ENCODE measurements around the gene ORM2.
"Not testable (repeated sequence)": the region's sequence is repeated elsewhere in the genome, so short reads cannot be mapped to it uniquely, and the experiment has no call there.

The ORM2 gene

GRCh38 chr9:114329625-114330022, at the start of gene ORM2:
TSS of gene ORM2 (plus strand) at chr9:114329869. CDS start at chr9:114329905, 36 bp downstream.
- DNase-seq (ENCODE audit: low read depth in 2 of 2), result not testable (repeated sequence)

- DNase-seq (ENCODE audit: low read depth in 2 of 2), result no peak
Measured at GRCh38 chr9:114280636-114281472, 48.8 kb upstream of the ORM2 start.

DNA sequence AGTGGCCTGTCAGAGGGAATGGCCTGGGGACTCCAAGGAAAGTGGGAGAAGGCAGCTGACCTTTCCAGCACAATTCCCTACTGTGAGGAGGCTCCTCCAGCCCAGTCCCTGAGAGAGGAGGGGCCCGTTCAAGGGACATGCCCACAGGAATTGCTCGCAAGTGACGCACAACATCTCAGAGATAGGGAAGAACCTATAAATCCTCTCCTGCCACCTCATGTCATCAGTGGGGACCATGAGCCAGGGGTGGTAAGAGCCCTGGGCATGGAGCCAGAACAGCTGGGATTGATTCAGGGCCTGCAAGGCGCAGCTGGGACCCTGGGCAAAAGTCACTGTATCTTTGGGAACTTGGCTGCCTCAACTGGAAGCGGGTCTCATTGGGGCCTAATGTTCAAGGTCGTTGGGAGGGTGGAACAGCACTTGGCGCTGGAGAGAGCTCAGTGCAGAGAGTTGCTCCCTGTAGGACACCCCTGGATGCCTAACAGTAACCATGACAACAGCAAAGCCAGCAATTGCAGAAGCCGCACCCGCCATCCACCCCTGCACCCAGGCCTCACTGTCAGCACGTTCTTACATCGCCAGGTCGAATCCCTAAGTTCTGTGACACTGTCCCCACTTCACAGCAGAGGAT, 48.1 kb upstream of the ORM2 start:
- no peak for DNase-seq (ENCODE audit: low read depth in 2 of 2)

- DNase-seq (ENCODE audit: low read depth in 2 of 2), result no peak
Measured at GRCh38 chr9:114282104-114282485, 47.6 kb upstream of the ORM2 start.

DNA sequence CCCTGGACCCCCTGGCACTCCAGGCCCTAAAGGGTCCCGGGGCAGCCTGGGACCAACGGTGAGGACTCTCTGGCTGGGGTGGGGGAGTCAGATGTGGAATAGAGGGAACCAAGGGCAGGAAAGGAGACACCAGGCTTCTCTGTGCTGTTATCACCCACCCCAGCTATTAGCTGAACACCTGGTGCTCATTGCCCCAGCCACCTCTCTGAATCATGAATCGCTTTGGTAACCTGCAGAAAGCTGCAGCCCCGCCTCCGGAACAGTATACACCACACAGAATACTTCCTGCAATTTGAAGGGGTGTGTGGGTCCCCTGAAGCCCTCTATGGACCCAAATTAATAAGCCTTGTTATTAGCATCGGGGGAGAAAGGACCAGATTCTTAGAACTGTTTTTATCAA, 47.2 kb upstream of the ORM2 start:
- DNase-seq (ENCODE audit: low read depth in 2 of 2), result no peak

DNA sequence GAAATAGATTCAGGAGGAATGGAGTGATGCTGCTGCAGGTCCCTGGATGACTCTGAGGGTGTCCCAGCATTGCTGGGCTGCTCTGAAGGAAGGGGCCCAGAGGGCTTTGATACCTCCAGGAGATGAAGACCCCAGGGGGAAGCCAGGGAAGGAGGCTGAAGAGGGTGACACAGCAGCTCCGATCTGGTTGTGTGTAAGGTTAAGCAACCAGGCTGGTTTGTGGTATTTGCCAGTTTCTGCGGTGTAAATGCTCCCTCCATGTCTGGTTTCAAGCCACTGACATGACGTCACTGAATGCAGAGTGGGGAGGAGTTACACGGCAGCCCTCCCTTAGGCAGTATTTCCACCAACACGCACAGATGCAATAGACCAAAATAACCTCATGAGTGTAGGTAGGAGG, 46.7 kb upstream of the ORM2 start:
- no peak for DNase-seq (ENCODE audit: low read depth in 2 of 2)

DNA sequence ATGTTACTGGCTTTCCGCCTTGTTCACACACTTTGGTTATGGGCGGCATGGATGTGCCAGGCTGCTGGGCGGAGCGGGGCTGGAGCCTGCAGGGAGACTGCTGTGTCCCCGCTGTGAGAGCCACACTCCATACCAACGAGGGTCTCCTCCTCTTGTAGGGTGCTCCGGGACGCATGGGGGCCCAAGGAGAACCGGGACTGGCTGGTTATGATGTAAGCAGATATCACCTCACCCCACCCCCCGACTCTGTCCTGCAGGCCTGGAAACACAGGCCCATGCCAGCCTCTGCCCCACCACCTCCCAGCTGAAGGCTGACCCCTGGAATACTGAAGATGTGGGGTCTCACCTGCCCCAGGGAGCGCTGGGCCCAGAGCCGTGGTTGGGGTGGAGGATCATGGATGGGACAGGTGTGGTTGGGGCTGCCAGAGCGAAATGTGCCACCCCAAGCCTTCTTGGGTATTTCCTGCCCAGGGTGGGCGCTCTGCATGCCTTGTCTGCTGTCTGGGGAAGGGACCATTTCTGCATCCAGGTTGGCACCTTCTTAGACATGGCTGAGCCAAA, 46.0 kb upstream of the ORM2 start:
- DNase-seq (ENCODE audit: low read depth in 2 of 2), result no peak

DNA sequence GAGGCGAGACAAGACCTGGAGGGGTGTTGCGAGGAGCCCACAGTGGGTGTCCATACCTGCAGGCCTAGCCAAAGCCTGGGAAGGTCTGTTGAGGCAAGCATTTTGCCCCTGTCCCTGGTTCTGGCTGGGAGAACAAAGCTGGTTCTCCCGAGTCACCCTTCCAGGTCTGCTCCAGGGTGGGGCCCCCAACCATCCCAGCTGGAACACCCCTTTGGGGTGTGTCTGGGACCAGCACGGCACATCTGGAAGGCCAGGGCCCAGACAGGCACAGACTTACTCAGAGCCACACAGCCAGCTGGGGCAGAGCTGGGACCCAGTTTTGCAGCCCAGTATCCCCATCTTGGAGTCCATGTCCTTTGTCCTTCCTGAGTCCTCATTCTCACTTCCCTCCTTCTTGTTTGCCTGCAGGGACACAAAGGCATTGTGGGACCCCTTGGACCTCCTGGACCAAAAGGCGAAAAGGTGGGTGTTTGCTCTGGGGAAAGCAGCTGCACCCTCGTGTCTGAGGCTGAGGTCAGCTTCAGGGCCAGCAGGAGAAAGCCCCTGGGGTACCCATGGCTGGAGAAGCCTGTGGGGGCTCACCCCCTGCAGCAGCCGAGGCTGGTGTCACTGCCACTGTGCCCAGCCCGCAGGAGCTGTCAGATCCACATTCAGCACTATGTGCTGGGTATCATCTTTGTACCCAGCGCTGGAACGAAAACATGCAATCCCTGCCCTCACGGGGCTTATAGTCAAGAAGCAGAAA, 45.2 kb upstream of the ORM2 start:
- no peak for DNase-seq (ENCODE audit: low read depth in 2 of 2)

GRCh38 chr9:114285166-114285867, 44.4 kb upstream of the ORM2 start:
- DNase-seq (ENCODE audit: low read depth in 2 of 2), result no peak

GRCh38 chr9:114286146-114286679, 43.5 kb upstream of the ORM2 start:
- no peak for DNase-seq (ENCODE audit: low read depth in 2 of 2)

DNA sequence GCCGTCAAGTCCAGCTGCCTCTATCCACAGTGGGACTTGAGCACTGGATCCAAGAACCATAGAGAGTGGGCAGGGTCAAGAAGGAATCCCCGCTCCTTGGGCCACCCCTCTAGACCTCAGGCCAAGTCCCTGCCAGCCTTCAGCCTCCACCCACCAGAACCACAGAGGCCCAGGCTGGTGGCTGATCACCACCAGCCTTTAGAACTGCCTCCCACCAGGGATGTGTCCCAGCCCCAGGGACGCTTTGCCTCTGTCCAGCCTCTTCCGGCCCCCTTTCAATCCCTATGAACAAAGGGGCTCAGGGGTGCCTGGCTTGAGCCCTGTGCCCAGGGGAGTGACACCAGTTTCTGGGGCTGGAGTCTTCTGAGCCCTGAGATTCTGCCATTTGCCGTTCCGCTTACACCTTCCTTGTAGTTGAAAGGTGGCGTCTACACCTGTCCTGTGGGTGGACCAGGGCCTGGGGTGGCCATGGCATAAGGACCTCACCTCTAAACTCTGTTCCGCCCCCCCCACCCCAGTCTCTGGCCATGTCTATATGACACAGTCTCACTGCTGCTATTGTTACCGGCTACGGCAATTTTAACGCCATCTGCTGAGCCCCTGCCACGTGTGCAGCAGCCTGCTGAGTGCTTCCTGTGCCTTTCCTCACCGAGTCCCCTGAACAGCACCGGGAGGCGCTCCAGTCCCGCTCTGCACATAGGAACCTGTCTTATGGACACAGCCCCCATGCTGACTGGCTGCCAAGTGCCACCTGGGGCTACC, 42.5 kb upstream of the ORM2 start:
- no peak for DNase-seq (ENCODE audit: low read depth in 2 of 2)

DNA sequence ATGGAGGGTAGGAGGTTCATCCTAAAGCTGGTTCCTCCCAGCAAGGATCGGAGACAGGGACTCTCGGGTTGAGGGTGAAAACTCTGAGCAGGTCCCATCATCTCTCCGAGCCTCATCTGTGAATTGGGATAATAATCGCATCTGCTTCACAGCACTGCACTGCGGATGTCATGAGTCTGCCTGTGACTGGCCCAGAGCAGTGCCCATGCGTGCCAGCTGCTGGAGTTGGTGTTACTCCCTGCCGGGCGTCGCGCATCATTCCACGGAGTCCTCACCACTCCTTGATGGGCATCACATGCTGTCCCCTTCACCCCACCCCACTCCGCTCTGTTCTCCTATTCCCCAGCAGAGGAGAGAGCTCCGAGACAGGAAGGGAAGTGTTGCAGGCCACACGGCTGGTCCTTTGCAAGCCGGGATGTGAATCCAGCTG, 41.9 kb upstream of the ORM2 start:
- DNase-seq (ENCODE audit: low read depth in 2 of 2), result no peak

GRCh38 chr9:114288193-114289091, 41.2 kb upstream of the ORM2 start:
- no peak for DNase-seq (ENCODE audit: low read depth in 2 of 2)

DNA sequence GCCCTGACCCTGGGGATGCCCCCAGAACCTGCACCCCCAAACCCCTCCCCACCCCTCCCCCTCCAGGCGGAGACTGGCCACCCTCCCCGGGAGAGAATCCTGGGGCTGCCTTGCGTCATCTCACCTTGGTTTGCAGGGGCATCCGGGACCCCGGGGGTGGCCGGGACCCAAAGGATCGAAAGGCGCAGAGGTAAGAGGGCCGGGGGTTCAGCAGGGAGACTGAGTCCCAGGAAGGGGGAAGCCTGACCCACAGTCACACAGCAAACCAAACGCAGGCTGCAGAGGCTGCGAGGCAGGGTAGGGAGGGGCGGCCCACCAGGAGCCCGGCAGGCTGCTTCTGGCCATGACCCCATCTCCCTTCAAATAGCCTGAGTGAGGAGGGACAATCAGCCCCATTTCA, 40.6 kb upstream of the ORM2 start:
- no peak for DNase-seq (ENCODE audit: low read depth in 2 of 2)

DNA sequence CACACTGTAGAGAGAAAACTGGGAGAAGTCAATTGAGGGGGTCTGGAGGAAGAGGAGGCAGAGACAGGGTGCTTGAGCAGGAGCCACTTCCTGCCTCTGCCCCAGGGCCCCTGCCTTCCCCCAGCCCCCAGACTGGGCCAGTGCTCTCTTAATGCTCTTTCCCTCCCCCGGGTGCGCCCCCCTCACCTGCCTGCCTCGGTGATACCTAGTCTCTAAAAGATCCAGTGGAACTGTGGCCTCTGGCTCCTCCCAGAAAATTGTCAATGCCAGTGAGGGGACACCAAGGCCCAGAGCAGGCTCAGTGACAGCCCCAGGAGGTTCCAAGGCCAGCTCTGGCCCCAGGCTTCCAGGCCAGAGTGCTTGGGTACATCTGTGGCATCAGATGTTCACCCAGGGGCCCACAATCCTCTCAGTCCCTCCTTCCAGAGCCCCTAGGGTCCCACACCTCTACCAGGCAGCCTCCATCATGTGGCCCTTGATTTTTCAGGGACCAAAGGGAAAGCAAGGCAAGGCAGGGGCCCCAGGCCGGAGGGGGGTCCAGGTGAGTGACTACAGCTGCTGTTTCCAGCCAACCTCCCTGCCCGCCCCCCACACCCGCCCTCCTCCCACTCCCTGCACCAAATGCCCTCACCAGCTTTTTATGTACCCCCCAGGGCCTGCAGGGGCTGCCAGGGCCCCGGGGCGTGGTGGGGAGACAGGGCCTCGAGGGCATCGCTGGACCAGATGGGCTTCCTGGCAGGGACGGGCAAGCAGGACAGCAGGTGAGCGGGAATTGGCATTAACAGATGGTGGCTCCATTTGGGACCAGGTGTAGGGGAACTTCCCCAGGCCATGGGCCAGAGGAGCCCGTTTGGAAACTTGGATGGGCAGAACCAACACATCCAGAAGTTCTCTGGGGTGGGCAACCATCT, 39.8 kb upstream of the ORM2 start:
- no peak for DNase-seq (ENCODE audit: low read depth in 2 of 2)

GRCh38 chr9:114290561-114290986, 39.1 kb upstream of the ORM2 start:
- DNase-seq (ENCODE audit: low read depth in 2 of 2), result no peak

GRCh38 chr9:114291064-114291474, 38.6 kb upstream of the ORM2 start:
- peak; percentile 67 to 69 for DNase-seq (ENCODE audit: low read depth in 2 of 2)

DNA sequence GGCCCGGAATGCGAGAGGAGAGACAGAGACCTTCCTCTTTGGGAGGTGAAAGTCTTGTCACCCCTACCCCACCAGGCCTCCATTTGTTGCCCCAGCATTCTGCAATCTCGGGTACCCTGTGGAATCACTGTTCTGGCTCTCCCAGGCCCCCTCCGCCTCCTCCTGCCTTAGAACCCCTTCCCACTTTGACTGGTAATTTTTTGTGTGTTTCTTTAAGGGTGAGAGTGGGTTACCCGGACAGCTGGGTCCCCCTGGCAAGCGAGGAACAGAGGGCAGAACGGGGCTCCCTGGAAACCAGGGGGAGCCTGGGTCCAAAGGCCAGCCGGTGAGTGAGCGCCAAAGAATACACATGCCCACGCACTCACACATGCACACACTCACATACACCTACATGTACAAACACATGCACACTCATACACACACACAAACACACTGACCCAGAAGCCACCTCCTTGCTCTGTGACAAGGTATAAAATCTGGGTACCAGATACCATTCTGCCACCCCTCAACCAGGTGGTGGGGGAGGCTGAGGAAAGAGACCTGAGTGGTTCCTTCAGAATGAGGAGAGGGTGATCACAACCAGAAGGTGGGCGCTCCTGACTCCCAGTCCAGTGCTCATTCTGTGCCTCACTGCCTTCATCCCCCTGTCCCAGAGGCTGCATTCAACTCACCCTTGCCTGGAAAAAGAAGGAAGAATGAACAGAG, 37.6 kb upstream of the ORM2 start:
- DNase-seq (ENCODE audit: low read depth in 2 of 2), result no peak

Data from stimulated activated CD4-positive, alpha-beta T cell treated with anti-CD3 and anti-CD28 coated beads, Interleukin-1b, Interleukin-23, amount 100 ng/mL, for 4 hours (primary cell).